ENCODE measurements around the gene COL23A1. TPM values are rescaled to one million over a fixed set of nuclear protein-coding genes. Genes with fewer than 3 reads are reported as not detected.

The COL23A1 gene
- total RNA-seq (2014; rRNA removed; shearing (Covaris generic)): not detected in 2 replicates

- DNase-seq: no peak
- Histone ChIP-seq H3K4me1 (no peaks in the 10 kb centered on the region), H3K36me3 (no peaks in the 10 kb centered on the region), H3K27me3 (no peaks in the 10 kb centered on the region), H3K9me3 (replicated peaks) (peaks cover 6% of the 10 kb centered on the region), H3K4me3 (no peak within 1 kb of the TSS), H3K27ac (no peak within 1 kb of the TSS)
Observed at GRCh38 chr5:178590141-178590923, at the start of gene COL23A1. COL23A1 (minus strand) TSS chr5:178590393.

- Histone ChIP-seq H3K36me3 (no peaks in the 10 kb centered on the region), H3K27me3 (no peaks in the 10 kb centered on the region), H3K9me3 (replicated peaks) (no peaks in the 10 kb centered on the region; the same call in 1 of the 2 replicates), H3K27ac (no peak overlapping the region), H3K4me1 (peaks cover 7% of the 10 kb centered on the region), H3K4me3 (no peak overlapping the region)
- DNase-seq: no peak
Observed at GRCh38 chr5:178637356-178638074, 47.3 kb upstream of the COL23A1 start.

GRCh38 chr5:178632285-178632684 is 42.1 kb upstream of the COL23A1 start:
- Histone ChIP-seq H3K9me3 (replicated peaks) (no peaks in the 10 kb centered on the region; the same call in 1 of the 2 replicates), H3K36me3 (no peaks in the 10 kb centered on the region), H3K4me3 (no peak overlapping the region), H3K27me3 (no peaks in the 10 kb centered on the region), H3K27ac (no peak overlapping the region), H3K4me1 (no peaks in the 10 kb centered on the region)
- no peak for DNase-seq

- Histone ChIP-seq H3K9me3 (replicated peaks) (no peaks in the 10 kb centered on the region; the same call in 1 of the 2 replicates), H3K36me3 (no peaks in the 10 kb centered on the region), H3K4me3 (no peak overlapping the region), H3K27me3 (no peaks in the 10 kb centered on the region), H3K27ac (no peak overlapping the region), H3K4me1 (no peaks in the 10 kb centered on the region)
- no peak for DNase-seq
Observed at GRCh38 chr5:178630951-178631350, 40.8 kb upstream of the COL23A1 start.

- Histone ChIP-seq H3K27me3 (no peaks in the 10 kb centered on the region), H3K36me3 (no peaks in the 10 kb centered on the region)
- no peak for DNase-seq
Observed at GRCh38 chr5:178630475-178630930, 40.3 kb upstream of the COL23A1 start.

GRCh38 chr5:178627259-178627598 is 37.0 kb upstream of the COL23A1 start:
- DNase-seq: no peak
- Histone ChIP-seq H3K27me3 (no peaks in the 10 kb centered on the region), H3K27ac (no peak overlapping the region)

More at GRCh38 chr5:178630475-178630930, 40.3 kb upstream of the COL23A1 start:
- Histone ChIP-seq H3K9me3 (replicated peaks) (no peaks in the 10 kb centered on the region; the same call in 1 of the 2 replicates), H3K4me1 (no peaks in the 10 kb centered on the region), H3K4me3 (no peak overlapping the region), H3K27ac (no peak overlapping the region)

GRCh38 chr5:178626484-178627258 is 36.5 kb upstream of the COL23A1 start, which contains the start of gene CLK4:
CLK4 (minus strand) TSS chr5:178627050; CDS start chr5:178623416, 3,634 bp downstream.
- H3K4me3 ChIP-seq: peak within 1 kb of the TSS; percentile 94
- no peaks in the 10 kb centered on the region for H3K4me1 ChIP-seq
- no peaks in the 10 kb centered on the region for H3K9me3 ChIP-seq (replicated peaks)
- peak; percentile 95 to 96 for DNase-seq
- peaks cover 22% of the 10 kb centered on the region for H3K36me3 ChIP-seq
- no peaks in the 10 kb centered on the region for H3K27me3 ChIP-seq
- H3K27ac ChIP-seq: peak within 1 kb of the TSS; percentile 90

More at GRCh38 chr5:178627259-178627598, 37.0 kb upstream of the COL23A1 start:
- Histone ChIP-seq H3K9me3 (replicated peaks) (no peaks in the 10 kb centered on the region), H3K4me3 (peak overlapping the region; percentile 94), H3K36me3 (peaks cover 16% of the 10 kb centered on the region), H3K4me1 (no peaks in the 10 kb centered on the region)

- H3K4me3 ChIP-seq: peak overlapping the region; percentile 94
- no peaks in the 10 kb centered on the region for H3K4me1 ChIP-seq
- no peak for DNase-seq
- H3K9me3 ChIP-seq (replicated peaks): no peaks in the 10 kb centered on the region
- H3K36me3 ChIP-seq: peaks cover 30% of the 10 kb centered on the region
- no peaks in the 10 kb centered on the region for H3K27me3 ChIP-seq
- peak overlapping the region; percentile 90 for H3K27ac ChIP-seq
Observed at GRCh38 chr5:178625679-178626483, 35.7 kb upstream of the COL23A1 start.

GRCh38 chr5:178624631-178625546 is 34.7 kb upstream of the COL23A1 start:
- peak overlapping the region; percentile 90; the same call in 1 of the 2 replicates for H3K27ac ChIP-seq
- peaks cover 40% of the 10 kb centered on the region for H3K36me3 ChIP-seq
- peak; percentile 16 to 41 for DNase-seq
- H3K4me3 ChIP-seq: peak overlapping the region; percentile 94
- H3K9me3 ChIP-seq (replicated peaks): no peaks in the 10 kb centered on the region
- no peaks in the 10 kb centered on the region for H3K4me1 ChIP-seq
- H3K27me3 ChIP-seq: no peaks in the 10 kb centered on the region

- Histone ChIP-seq H3K36me3 (peaks cover 61% of the 10 kb centered on the region), H3K4me1 (no peaks in the 10 kb centered on the region), H3K27ac (no peak overlapping the region), H3K27me3 (no peaks in the 10 kb centered on the region), H3K9me3 (replicated peaks) (no peaks in the 10 kb centered on the region), H3K4me3 (no peak overlapping the region)
- no peak for DNase-seq
Observed at GRCh38 chr5:178622679-178623247, 32.6 kb upstream of the COL23A1 start.

GRCh38 chr5:178619390-178619789 is 29.2 kb upstream of the COL23A1 start:
- Histone ChIP-seq H3K27me3 (no peaks in the 10 kb centered on the region), H3K4me1 (no peaks in the 10 kb centered on the region), H3K36me3 (peaks cover 95% of the 10 kb centered on the region), H3K4me3 (no peak overlapping the region), H3K27ac (no peak overlapping the region), H3K9me3 (replicated peaks) (no peaks in the 10 kb centered on the region)
- no peak for DNase-seq

- no peak for DNase-seq
- H3K4me3 ChIP-seq: no peak overlapping the region
- peaks cover 98% of the 10 kb centered on the region for H3K36me3 ChIP-seq
- H3K27ac ChIP-seq: no peak overlapping the region
- no peaks in the 10 kb centered on the region; the same call in none of the 2 replicates for H3K9me3 ChIP-seq (replicated peaks)
- no peaks in the 10 kb centered on the region for H3K4me1 ChIP-seq
- H3K27me3 ChIP-seq: no peaks in the 10 kb centered on the region
Observed at GRCh38 chr5:178612299-178612698, 22.1 kb upstream of the COL23A1 start.

GRCh38 chr5:178606269-178606668 is 16.1 kb upstream of the COL23A1 start:
- no peak overlapping the region for H3K27ac ChIP-seq
- no peaks in the 10 kb centered on the region; the same call in 1 of the 2 replicates for H3K9me3 ChIP-seq (replicated peaks)
- H3K4me1 ChIP-seq: no peaks in the 10 kb centered on the region
- DNase-seq: no peak
- no peak overlapping the region for H3K4me3 ChIP-seq
- H3K36me3 ChIP-seq: peaks cover 98% of the 10 kb centered on the region
- H3K27me3 ChIP-seq: no peaks in the 10 kb centered on the region
